Tibial artery (tissue), 4 donors: Measurements from ENCODE around the gene PLPP1.

Experiments used
- DNase-seq, 2 donors: peaks; one replicate each; pipeline ENCODE4 v3.0.0-alpha.2; 2019
- H3K27ac ChIP-seq, 2 donors: fragments of 200-600 bp; sonication (generic) in 1 of 2; 1 replicate in 1 of 2; 2 replicates in 1 of 2; pipeline ENCODE4 v1.5.1; 2018 to 2019; ENCODE audit warnings: mild to moderate bottlenecking in 1 of 2
- H3K27me3 ChIP-seq, 2 donors: fragments of 200-600 bp; sonication (generic) in 1 of 2; one replicate each; pipeline versions ENCODE4 v1.5.1 to v1.6.0; 2016 to 2019
- H3K36me3 ChIP-seq, 3 donors: fragments of 200-600 bp; sonication (generic) in 2 of 3; one replicate each; pipeline ENCODE4 v1.5.1; 2016 to 2019; ENCODE audit warnings: mild to moderate bottlenecking in 2 of 3
- H3K4me1 ChIP-seq, 4 donors: fragments of 200-600 bp; sonication (generic) in 2 of 4; 1 replicate in 3 of 4; 2 replicates in 1 of 4; pipeline ENCODE4 v1.5.1; 2016 to 2019
- H3K4me3 ChIP-seq, 2 donors: fragments of 200-600 bp; sonication (generic) in 1 of 2; 1 replicate in 1 of 2; 2 replicates in 1 of 2; pipeline ENCODE4 v1.5.1; 2018 to 2019; ENCODE audit warnings: mild to moderate bottlenecking in 2 of 2
- H3K9me3 ChIP-seq, 3 donors: fragments of 200-600 bp; sonication (generic) in 1 of 3; one replicate each; pipeline ENCODE4 v1.5.1; 2016 to 2019
- intact Hi-C: fragments of 100-400 bp; cut with DNase I; formaldehyde crosslinking; loops from one replicate; pipeline ENCODE4 v1.15.0; 2023; ENCODE audit warnings: low total_unique reads
- TF ChIP-seq, protein P1 (sequence below), 2 experiments: fragments of 200-600 bp in 1 of 2; fragments of 450-650 bp in 1 of 2; IDR thresholded peaks; one replicate each; pipeline ENCODE4 v1.5.1; 2017 to 2019; ENCODE audit warnings: antibody characterized with exemption in 2 of 2, mild to moderate bottlenecking in 1 of 2, moderate library complexity in 1 of 2

PLPP1 gene

DNA sequence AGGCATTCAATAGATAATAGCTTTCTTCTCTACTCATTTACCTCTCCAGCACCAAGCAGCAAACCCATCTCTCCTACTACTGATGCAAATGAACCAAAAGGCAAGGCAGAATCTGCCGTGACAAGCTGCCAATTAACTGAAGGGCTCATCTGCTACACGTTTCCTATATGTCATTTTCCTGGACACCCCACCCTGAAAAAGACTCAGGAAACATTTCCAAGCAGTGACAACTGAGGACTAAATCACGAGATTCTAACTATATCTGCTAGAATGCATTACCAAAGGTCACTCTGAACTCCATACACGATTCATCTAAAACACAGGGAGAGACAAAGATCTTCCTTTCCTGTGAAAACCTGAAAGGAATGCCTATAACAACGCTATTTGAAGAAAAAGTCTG, 12.9 kb downstream of the PLPP1 start:
- Histone ChIP-seq H3K4me1 (peaks cover 0 to 72% (median 25%) of the 10 kb centered on the region in 4 donors), H3K27me3 (no peaks in the 10 kb centered on the region), H3K36me3 (no peaks in the 10 kb centered on the region), H3K9me3 (no peaks in the 10 kb centered on the region), H3K4me3 (no peak overlapping the region), H3K27ac (no peak overlapping the region)
- DNase-seq, result no peak
- intact Hi-C loops, result no loop called here
- TF ChIP-seq, protein P1, sequence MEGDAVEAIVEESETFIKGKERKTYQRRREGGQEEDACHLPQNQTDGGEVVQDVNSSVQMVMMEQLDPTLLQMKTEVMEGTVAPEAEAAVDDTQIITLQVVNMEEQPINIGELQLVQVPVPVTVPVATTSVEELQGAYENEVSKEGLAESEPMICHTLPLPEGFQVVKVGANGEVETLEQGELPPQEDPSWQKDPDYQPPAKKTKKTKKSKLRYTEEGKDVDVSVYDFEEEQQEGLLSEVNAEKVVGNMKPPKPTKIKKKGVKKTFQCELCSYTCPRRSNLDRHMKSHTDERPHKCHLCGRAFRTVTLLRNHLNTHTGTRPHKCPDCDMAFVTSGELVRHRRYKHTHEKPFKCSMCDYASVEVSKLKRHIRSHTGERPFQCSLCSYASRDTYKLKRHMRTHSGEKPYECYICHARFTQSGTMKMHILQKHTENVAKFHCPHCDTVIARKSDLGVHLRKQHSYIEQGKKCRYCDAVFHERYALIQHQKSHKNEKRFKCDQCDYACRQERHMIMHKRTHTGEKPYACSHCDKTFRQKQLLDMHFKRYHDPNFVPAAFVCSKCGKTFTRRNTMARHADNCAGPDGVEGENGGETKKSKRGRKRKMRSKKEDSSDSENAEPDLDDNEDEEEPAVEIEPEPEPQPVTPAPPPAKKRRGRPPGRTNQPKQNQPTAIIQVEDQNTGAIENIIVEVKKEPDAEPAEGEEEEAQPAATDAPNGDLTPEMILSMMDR (IDR thresholded peaks at IDR 0.05), result no peak

DNA sequence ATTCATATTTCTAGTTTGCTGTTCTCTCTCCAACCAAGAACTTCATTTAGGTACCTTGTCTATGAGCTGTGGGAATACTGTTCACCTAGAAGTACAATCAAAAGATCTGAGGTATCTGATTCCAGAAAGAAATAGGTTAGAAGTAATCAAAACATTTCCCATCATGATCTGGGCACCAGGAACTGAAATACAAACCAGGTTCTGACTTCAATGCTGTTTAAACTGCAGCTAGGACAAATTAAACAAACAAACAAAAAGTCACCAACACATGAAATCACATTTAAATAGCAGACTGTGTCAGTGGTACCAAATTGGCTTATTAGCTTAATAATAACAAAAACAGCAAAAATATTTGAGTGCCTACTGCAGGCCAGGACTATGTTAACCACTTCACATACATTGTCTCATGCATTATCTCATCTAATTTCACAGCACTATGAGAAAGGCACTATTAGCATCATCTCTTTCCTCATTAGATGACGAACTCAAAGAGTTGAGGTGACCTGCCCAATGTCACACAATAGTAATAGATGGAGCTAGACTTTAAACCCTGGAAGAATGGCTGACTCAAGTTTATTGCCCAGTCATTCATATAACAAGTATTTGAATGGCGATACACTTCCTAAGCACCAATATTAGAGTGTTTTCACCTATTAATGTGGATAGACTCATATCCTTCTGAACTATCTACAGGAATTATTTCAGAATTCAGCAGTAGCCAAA, 14.5 kb downstream of the PLPP1 start:
- Histone ChIP-seq H3K4me1 (peaks cover 0 to 75% (median 30%) of the 10 kb centered on the region in 4 donors), H3K27ac (no peak overlapping the region)
- intact Hi-C loops, result no loop called here

DNA sequence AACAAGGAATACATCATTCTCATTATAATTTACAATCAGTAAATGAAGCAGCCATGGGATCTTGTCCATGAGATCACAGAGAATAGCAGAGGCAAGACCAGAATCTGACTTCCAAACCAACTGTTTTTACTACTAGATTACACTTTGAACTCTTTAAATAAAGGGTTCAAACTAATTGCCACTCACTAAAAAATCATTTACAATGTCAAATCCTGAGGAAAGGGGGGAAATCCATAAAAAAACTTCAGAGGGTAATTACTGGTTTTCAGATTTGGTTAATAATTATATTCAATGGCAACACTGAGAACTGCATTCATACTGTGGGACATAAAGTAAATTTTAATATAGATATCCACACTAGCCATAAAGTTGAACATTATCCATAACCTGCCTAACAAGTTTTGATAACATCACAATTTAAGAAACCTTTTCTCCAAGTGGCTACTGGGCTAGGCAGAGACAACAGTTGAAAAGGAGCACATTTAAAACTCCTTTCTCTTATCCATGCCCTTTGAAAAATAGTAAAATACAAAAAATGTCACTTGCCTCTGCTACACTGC, 15.9 kb downstream of the PLPP1 start:
- TF ChIP-seq, protein P1 (IDR thresholded peaks at IDR 0.05), result no peak
- intact Hi-C loops, result loop anchor here (10.0 kb wide), 1 partner anchor 64 kb away; no protein-coding TSS in a partner anchor
- H3K4me3 ChIP-seq, result no peak overlapping the region

More for the DNA sequence above, 14.5 kb downstream of the PLPP1 start:
- TF ChIP-seq, protein P1 (IDR thresholded peaks at IDR 0.05), result no peak
- Histone ChIP-seq H3K27me3 (no peaks in the 10 kb centered on the region), H3K36me3 (no peaks in the 10 kb centered on the region), H3K9me3 (no peaks in the 10 kb centered on the region), H3K4me3 (no peak overlapping the region)
- no peak for DNase-seq

DNA sequence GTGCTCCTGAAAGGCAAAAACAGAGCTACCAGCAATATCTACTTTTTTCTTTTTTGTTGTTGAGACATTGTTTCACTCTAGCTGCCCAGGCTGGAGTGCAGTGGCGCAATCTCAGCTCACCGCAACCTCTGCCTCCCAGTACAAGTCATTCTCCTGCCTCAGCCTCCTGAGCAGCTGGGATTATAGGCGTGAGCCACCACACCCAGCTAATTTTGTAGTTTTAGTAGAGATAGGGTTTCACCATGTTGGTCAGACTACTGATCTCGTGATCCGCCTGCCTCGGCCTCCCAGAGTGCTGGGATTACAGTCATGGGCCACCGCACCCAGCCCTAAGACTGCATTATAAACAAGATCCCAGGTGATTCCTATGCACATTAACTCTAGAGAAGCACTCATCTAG, 17.0 kb downstream of the PLPP1 start:
- intact Hi-C loops, result loop anchor here (10.0 kb wide), 1 partner anchor 63 kb away; no protein-coding TSS in a partner anchor
- DNase-seq, result no peak
- TF ChIP-seq, protein P1 (IDR thresholded peaks at IDR 0.05), result no peak
- Histone ChIP-seq H3K9me3 (no peaks in the 10 kb centered on the region), H3K4me3 (no peak overlapping the region), H3K27me3 (no peaks in the 10 kb centered on the region), H3K27ac (no peak overlapping the region), H3K36me3 (no peaks in the 10 kb centered on the region), H3K4me1 (peaks cover 0 to 75% (median 30%) of the 10 kb centered on the region in 4 donors)

More for the DNA sequence above, 15.9 kb downstream of the PLPP1 start:
- H3K36me3 ChIP-seq, result no peaks in the 10 kb centered on the region
- H3K4me1 ChIP-seq, result peaks cover 0 to 77% (median 30%) of the 10 kb centered on the region in 4 donors
- no peaks in the 10 kb centered on the region for H3K9me3 ChIP-seq
- H3K27ac ChIP-seq, result no peak overlapping the region
- no peaks in the 10 kb centered on the region for H3K27me3 ChIP-seq
- DNase-seq, result no peak

DNA sequence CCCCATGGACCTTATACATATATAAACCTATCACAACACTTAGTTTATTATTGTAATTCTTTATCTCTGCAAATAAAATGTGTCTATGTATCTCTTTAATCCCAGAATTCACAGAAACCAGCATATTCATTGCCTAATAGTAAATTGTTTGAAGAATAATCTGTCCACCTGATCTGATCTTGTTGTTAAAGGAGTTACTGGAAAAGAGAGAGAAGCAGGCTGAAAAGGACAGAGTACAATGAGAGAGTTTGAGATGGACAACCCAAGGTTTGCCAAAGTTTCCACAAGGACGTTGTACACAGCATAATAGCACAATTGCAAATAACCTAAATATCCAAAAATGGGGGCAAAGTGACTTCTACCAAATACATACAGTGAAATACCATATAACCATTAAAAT, 23.8 kb downstream of the PLPP1 start:
- H3K4me3 ChIP-seq, result no peak overlapping the region
- intact Hi-C loops, result loop anchor here (10.0 kb wide), 1 partner anchor 56 kb away; no protein-coding TSS in a partner anchor
- H3K36me3 ChIP-seq, result no peaks in the 10 kb centered on the region
- no peak for DNase-seq
- no peak overlapping the region for H3K27ac ChIP-seq
- H3K4me1 ChIP-seq, result peaks cover 0 to 85% (median 35%) of the 10 kb centered on the region in 4 donors
- TF ChIP-seq, protein P1 (IDR thresholded peaks at IDR 0.05), result no peak
- no peaks in the 10 kb centered on the region for H3K9me3 ChIP-seq
- H3K27me3 ChIP-seq, result no peaks in the 10 kb centered on the region
